Right kidney (tissue), 1 donor: Measurements from ENCODE around the gene TBATA.

Experiments used
- DNase-seq: peaks from one replicate; pipeline ENCODE4 v3.0.0-alpha.2; 2016

Gene TBATA

GRCh38 chr10:70761727-70762350 is 23.3 kb downstream of the TBATA start:
- no peak for DNase-seq

- DNase-seq: no peak
Observed at GRCh38 chr10:70761031-70761601, 24.1 kb downstream of the TBATA start.

- no peak for DNase-seq
Observed at GRCh38 chr10:70760271-70760787, 24.8 kb downstream of the TBATA start.

- DNase-seq: no peak
Observed at GRCh38 chr10:70759781-70760180, 25.4 kb downstream of the TBATA start.

- peak; percentile 52 for DNase-seq
Observed at GRCh38 chr10:70758757-70759514, 26.2 kb downstream of the TBATA start.

- no peak for DNase-seq
Observed at GRCh38 chr10:70757856-70758255, 27.3 kb downstream of the TBATA start.

- DNase-seq: no peak
Observed at GRCh38 chr10:70756700-70757360, 28.3 kb downstream of the TBATA start.

- no peak for DNase-seq
Observed at GRCh38 chr10:70753841-70754621, 31.1 kb downstream of the TBATA start.

- DNase-seq: no peak
Observed at GRCh38 chr10:70753026-70753663, 32.0 kb downstream of the TBATA start.

- DNase-seq: no peak
Observed at GRCh38 chr10:70752571-70752970, 32.6 kb downstream of the TBATA start.

GRCh38 chr10:70751991-70752390 is 33.2 kb downstream of the TBATA start:
- DNase-seq: no peak

- DNase-seq: no peak
Observed at GRCh38 chr10:70751356-70751755, 33.8 kb downstream of the TBATA start.

- no peak for DNase-seq
Observed at GRCh38 chr10:70750156-70750703, 34.9 kb downstream of the TBATA start.

GRCh38 chr10:70749756-70750155 is 35.4 kb downstream of the TBATA start:
- DNase-seq: no peak

GRCh38 chr10:70748801-70749573 is 36.2 kb downstream of the TBATA start:
- DNase-seq: no peak

GRCh38 chr10:70748305-70748704 is 36.9 kb downstream of the TBATA start:
- DNase-seq: no peak

- DNase-seq: no peak
Observed at GRCh38 chr10:70747192-70747965, 37.8 kb downstream of the TBATA start.

GRCh38 chr10:70745555-70745954 is 39.6 kb downstream of the TBATA start:
- DNase-seq: no peak

GRCh38 chr10:70744617-70745143 is 40.5 kb downstream of the TBATA start:
- no peak for DNase-seq
